OCI-LY7 (cell line): ENCODE results near the gene DGKQ.

Source experiments
- EZH2phosphoT487 ChIP-seq: fragments of 200-600 bp; sonication (generic); IDR thresholded peaks from 2 replicates; pipeline ENCODE4 v1.6.1; 2018; ENCODE audit warnings: low read depth, borderline replicate concordance, mild to moderate bottlenecking, mixed run types, antibody characterized with exemption, low read length, moderate library complexity, mixed read lengths
- TF ChIP-seq, protein P1 (sequence below): fragments of 200-600 bp; sonication (generic); conservative IDR thresholded peaks from 2 replicates; pipeline ENCODE4 v1.5.1; 2014; ENCODE audit warnings: mild to moderate bottlenecking, antibody characterized with exemption, low read length, moderate library complexity, mixed read lengths

GRCh38 chr4:925171-925570 is 48.2 kb downstream of the DGKQ start:
- TF ChIP-seq, protein P1, sequence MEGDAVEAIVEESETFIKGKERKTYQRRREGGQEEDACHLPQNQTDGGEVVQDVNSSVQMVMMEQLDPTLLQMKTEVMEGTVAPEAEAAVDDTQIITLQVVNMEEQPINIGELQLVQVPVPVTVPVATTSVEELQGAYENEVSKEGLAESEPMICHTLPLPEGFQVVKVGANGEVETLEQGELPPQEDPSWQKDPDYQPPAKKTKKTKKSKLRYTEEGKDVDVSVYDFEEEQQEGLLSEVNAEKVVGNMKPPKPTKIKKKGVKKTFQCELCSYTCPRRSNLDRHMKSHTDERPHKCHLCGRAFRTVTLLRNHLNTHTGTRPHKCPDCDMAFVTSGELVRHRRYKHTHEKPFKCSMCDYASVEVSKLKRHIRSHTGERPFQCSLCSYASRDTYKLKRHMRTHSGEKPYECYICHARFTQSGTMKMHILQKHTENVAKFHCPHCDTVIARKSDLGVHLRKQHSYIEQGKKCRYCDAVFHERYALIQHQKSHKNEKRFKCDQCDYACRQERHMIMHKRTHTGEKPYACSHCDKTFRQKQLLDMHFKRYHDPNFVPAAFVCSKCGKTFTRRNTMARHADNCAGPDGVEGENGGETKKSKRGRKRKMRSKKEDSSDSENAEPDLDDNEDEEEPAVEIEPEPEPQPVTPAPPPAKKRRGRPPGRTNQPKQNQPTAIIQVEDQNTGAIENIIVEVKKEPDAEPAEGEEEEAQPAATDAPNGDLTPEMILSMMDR = no peak
- TF ChIP-seq EZH2phosphoT487 = no peak
